Measurements from ENCODE around the gene PCNP.
A peak's percentile ranks its signal among the peaks of the same experiment; 100 is the strongest.
"Not testable (repeated sequence)": the region's sequence is repeated elsewhere in the genome, so short reads cannot be mapped to it uniquely, and the experiment has no call there.

PCNP gene

GRCh38 chr3:101573449-101574387 is at the start of gene PCNP:
PCNP (plus strand) TSS chr3:101574180; CDS start chr3:101574216, 36 bp downstream.
- peak; percentile 98 for DNase-seq

GRCh38 chr3:101527441-101527840 is 46.5 kb upstream of the PCNP start:
- no peak for DNase-seq

- DNase-seq, result no peak
These were observed 46.1 kb upstream of the PCNP start for GRCh38 chr3:101527906-101528305.

- no peak for DNase-seq
These were observed 43.9 kb upstream of the PCNP start for GRCh38 chr3:101529816-101530685.

- DNase-seq, result no peak
These were observed 43.3 kb upstream of the PCNP start for GRCh38 chr3:101530686-101531047.

GRCh38 chr3:101531473-101532086 is 42.4 kb upstream of the PCNP start:
- no peak for DNase-seq

GRCh38 chr3:101532783-101533602 is 41.0 kb upstream of the PCNP start:
- DNase-seq, result no peak

- no peak for DNase-seq
These were observed 40.4 kb upstream of the PCNP start for GRCh38 chr3:101533603-101533968.

GRCh38 chr3:101535221-101535620 is 38.8 kb upstream of the PCNP start:
- no peak for DNase-seq

- DNase-seq, result no peak
These were observed 37.7 kb upstream of the PCNP start for GRCh38 chr3:101536266-101536665.

- not testable (repeated sequence) for DNase-seq
These were observed 37.0 kb upstream of the PCNP start for GRCh38 chr3:101536955-101537354.

GRCh38 chr3:101542957-101543356 is 31.0 kb upstream of the PCNP start:
- no peak for DNase-seq

GRCh38 chr3:101544161-101544850 is 29.7 kb upstream of the PCNP start:
- no peak for DNase-seq

- no peak for DNase-seq
These were observed 25.4 kb upstream of the PCNP start for GRCh38 chr3:101548527-101549105.

GRCh38 chr3:101549473-101549872 is 24.5 kb upstream of the PCNP start:
- DNase-seq, result no peak

- DNase-seq, result not testable (repeated sequence)
These were observed 22.5 kb upstream of the PCNP start for GRCh38 chr3:101551359-101552081.

- not testable (repeated sequence) for DNase-seq
These were observed 20.6 kb upstream of the PCNP start for GRCh38 chr3:101553381-101553780.

- DNase-seq, result no peak
These were observed 17.9 kb upstream of the PCNP start for GRCh38 chr3:101556064-101556463.

- peak; percentile 94 for DNase-seq
These were observed 12.2 kb upstream of the PCNP start, which contains the start of gene TRMT10C for GRCh38 chr3:101561630-101562328. TRMT10C (plus strand) TSS chr3:101561868; CDS start chr3:101564782, 2,914 bp downstream.
